Placental pericyte (primary cell): ENCODE data around the gene PRPF31. TPM values are rescaled to one million over a fixed set of nuclear protein-coding genes. Genes with fewer than 3 reads are reported as not detected.

Experiments
- total RNA-seq: library from RNA; depleted of rRNA; stranded (reverse); fragments of >200 nt; gene quantifications from 2 replicates; pipeline ENCODE4 v1.2.3, GENCODE V29; 2012

The PRPF31 gene, protein sequence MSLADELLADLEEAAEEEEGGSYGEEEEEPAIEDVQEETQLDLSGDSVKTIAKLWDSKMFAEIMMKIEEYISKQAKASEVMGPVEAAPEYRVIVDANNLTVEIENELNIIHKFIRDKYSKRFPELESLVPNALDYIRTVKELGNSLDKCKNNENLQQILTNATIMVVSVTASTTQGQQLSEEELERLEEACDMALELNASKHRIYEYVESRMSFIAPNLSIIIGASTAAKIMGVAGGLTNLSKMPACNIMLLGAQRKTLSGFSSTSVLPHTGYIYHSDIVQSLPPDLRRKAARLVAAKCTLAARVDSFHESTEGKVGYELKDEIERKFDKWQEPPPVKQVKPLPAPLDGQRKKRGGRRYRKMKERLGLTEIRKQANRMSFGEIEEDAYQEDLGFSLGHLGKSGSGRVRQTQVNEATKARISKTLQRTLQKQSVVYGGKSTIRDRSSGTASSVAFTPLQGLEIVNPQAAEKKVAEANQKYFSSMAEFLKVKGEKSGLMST
- total RNA-seq = 53.8 and 69.1 TPM in 2 replicates

DNA sequence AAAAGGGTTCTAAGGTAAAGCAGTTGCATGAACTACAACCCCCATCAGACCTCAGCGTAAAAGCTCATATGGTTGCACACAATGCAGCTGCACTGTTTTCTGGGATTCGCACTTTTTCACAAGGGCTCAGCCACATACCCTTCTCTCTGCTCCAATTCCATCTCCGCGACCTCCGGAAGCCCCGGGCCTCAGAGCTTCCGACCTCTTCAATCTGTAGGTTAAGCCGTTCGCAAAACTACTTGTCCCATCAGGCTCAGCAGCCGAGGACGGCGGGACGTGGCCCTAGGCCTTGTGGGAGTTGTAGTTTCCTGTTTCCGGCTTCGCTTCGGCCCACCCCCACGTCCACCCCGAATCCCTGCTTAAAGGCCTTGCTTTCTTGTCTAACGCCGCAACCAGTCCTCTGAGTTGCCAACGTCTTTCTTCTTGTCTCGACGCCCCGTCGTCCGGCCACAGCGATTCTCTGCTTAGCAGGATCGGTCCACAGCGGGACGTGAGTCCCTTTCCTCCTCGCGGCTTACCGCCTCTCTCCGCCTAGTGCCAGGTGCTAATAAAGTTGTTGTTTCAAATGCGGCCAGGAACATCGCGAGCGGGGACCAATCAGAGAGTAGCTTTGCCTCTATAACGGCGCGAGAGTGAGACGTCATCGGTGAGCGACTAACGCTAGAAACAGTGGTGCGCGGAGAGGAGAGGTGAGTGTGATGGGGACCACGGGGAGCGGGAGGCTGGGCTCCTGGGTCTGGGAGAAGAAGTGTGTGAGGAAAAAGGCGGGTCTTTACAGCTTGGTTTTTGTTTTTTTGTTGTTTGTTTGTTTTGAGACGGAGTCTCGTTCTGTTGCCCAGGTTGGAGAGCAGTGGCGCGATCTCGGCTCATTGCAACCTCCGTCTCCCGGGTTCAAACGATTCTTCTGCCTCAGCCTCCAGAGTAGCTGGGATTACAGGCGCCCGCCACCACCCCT, at the start of gene PRPF31, which contains the start of gene TFPT:
TSS of gene PRPF31 (plus strand) at position 646 of the 955 bp plus-strand sequence. CDS start 2,525 bp downstream, outside the sequence.
TSS of gene TFPT (minus strand) at position 549 of the 955 bp plus-strand sequence. CDS start at position 161, 388 bp downstream.

DNA sequence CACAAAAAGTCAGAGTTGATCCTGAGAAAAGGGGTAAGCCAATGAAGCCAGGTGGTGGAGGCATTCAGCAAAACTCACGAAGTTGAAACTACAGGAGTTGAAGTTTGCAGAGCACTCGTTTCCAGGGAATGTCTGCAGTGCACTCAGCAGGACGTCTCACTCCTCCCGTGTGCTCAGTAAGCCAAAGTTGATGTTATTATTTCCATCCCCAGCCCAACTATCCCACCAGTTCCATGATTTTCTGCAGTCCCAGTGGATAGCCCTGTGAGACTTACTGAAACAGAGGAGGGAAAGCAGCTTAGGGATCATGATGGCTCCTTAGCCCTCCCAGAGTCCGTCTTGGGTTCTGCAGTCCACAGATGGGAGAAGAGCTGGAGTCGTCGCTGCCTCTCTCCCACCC, 34.5 kb upstream of the PRPF31 start, which contains the start of gene TARM1:
TSS of gene TARM1 (minus strand) at position 334 of the 400 bp plus-strand sequence. CDS start at position 309, 25 bp downstream.

GRCh38 chr19:54100561-54100960, 15.0 kb upstream of the PRPF31 start, which contains the start of gene OSCAR:
Gene OSCAR, minus strand, starts transcription at chr19:54100803. Its CDS starts 11 bp downstream, at chr19:54100792.

DNA sequence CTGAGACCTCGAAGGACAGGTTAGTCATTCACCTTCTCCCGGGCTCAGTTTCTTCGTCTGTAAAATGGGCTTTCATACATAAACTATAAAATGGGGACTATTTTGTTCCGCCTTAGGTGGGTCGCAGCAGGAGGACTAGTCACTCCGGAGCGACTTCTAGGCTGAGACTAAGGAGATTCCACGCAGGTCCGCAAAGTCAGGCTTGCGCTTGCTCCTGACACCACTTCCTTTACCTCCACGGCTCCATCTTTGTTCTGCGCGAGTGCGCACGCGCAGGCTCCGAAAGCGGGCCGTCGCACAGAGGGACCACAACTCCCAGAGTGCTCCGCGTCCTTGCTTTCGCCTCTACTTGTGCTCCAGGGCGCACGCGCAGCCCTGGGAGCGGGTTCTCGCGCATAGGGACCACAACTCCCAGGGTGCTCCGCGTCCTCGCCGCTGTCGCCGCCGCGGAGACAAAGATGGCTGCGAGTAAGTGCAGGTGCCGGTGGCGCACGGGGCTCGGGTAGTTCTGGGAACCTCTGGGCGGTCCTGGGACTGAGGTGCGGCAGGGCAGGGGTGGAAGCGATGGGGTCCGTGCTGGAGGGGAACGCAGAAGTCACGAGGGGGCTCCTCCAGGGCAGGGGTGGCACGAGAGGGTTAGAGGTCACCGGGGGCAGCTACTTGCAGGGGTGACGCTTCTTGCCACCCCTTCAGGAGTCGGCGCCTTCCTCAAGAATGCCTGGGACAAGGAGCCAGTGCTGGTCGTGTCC, 13.0 kb upstream of the PRPF31 start, which contains the start of gene NDUFA3:
TSS of gene NDUFA3 (plus strand) at position 435 of the 749 bp plus-strand sequence. CDS start at position 459, 24 bp downstream.

DNA sequence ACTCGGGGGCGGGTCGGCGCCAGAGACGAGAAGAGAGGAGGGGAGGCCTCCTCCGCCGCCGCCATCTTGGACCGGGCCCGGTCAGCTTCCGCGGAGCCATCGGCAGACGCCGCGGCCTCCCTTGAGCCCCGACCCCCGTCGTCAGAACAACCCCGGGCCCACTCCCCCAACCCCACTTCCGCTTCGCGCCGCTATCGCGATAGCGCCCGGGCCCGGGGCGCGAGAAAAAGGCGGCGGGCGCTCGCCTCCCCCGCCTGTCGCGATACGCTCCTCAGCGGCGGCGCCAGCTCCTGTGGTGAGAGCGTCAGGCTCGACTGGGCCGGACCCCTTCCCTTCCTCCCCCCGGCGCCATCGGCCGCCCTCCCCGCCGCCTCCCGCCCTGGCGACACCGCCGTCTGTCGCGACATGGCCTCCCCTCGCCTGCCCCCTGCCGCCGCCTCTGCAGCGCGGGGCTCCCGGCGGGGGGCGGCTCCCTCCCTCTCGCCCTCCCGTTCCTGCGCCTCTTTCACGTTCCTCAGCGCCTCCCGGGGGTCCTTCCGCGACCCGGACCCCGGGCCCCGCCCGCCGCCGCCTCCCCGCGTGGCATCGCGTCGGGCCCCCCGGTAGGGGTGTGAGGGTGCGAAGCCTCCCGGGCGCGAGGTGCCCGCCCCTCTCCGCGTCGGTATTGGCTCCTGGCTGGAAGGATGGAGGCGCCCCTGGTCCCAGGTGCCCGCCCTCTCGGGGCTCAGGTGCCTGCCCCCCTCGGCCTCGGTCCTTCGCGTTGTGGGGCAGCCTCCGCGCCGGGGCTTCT, 22.3 kb downstream of the PRPF31 start, which contains the start of gene CNOT3:
TSS of gene CNOT3 (plus strand) at position 64 of the 790 bp plus-strand sequence. CDS start 5,217 bp downstream, outside the sequence.

GRCh38 chr19:54159352-54160181, 44.0 kb downstream of the PRPF31 start, which contains the start of gene LENG1:
Gene LENG1, minus strand, starts transcription at chr19:54159721. Its CDS starts 26 bp downstream, at chr19:54159695.

DNA sequence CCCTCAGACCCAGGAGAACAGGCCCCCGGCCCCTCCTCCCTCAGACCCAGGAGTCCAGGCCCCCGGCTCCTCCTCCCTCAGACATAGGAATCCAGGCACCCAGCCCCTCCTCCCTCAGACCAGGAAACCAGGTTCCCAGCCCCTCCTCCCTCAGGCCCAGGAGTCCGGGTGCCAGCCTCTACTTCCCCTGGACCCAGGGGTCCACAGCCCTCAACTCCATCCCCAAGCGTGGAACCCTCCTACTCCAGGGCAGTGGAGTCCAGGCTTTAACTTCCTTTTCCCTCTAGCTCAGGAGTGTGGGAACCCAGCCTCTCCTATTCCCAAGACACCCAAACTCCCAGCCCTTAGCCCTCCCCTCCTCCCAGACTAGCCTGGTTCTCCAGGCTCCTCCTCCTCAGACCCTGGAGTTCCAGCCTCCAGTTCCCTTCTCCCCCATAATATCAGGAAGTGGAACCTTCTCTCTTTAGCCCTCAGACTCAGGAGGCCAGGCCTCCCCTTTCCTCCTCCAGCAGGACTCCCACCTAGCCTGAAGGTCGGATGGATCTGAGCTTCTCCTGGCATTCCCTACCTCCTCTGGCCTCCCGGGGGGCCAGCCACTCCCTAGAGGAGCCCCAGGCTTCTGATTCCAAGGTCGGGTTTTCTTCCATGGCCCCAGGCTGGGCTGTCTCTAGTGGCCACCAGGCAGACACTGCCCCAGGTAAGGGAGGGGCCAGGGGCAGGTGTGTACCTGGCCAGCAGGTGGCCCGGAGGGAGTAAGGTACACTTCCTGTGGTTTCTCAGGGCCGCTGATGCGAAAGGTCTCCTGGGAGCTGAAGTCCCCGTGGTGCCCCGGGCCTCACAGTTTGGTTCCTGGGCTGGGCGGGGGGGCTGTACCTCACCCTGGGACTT, 57.2 kb downstream of the PRPF31 start, which contains the start of gene TMC4:
TSS of gene TMC4 (minus strand) at position 690 of the 888 bp plus-strand sequence. CDS start at position 647, 43 bp downstream.

Other genes with a start within 250 kb of the PRPF31 start
- gene MYADM, start 247.9 kb upstream of the PRPF31 start, total RNA-seq = 36.5 and 94.9 TPM in 2 replicates
- 0.14 TPM in 1 of 2 replicates, not detected in the other for gene PRKCG, start 233.6 kb upstream of the PRPF31 start, total RNA-seq
- gene CACNG7, start 206.5 kb upstream of the PRPF31 start, total RNA-seq = 4.4 and 4.7 TPM in 2 replicates
- gene CACNG8, start 152.8 kb upstream of the PRPF31 start, total RNA-seq = 0.43 and 0.66 TPM in 2 replicates
- gene CACNG6, start 124.1 kb upstream of the PRPF31 start, total RNA-seq = 3.7 and 4.0 TPM in 2 replicates
- not detected in 2 replicates for gene VSTM1, start 51.9 kb upstream of the PRPF31 start, total RNA-seq
- not detected in 2 replicates for gene TARM1, start 34.4 kb upstream of the PRPF31 start, total RNA-seq
- 0.86 and 2.8 TPM in 2 replicates for gene OSCAR, start 15.0 kb upstream of the PRPF31 start, total RNA-seq
- 7.0 and 12.9 TPM in 2 replicates for gene NDUFA3, start 12.9 kb upstream of the PRPF31 start, total RNA-seq
- gene TFPT, start 97 bp upstream of the PRPF31 start, total RNA-seq = 15.2 and 21.9 TPM in 2 replicates
- 11.9 and 28.7 TPM in 2 replicates for gene CNOT3, start 22.0 kb downstream of the PRPF31 start, total RNA-seq
- 3.3 and 8.1 TPM in 2 replicates for gene LENG1, start 44.0 kb downstream of the PRPF31 start, total RNA-seq
- gene TMC4, start 57.4 kb downstream of the PRPF31 start, total RNA-seq = not detected in 2 replicates
- 64.3 and 77.5 TPM in 2 replicates for gene MBOAT7, start 73.8 kb downstream of the PRPF31 start, total RNA-seq
- gene TSEN34, start 75.6 kb downstream of the PRPF31 start, total RNA-seq = 78.5 and 93.9 TPM in 2 replicates
- gene RPS9, start 85.1 kb downstream of the PRPF31 start, total RNA-seq = 1,175 and 2,475 TPM in 2 replicates
- not detected in 2 replicates for gene LILRB3, start 107.3 kb downstream of the PRPF31 start, total RNA-seq
- gene LILRA6, start 127.0 kb downstream of the PRPF31 start, total RNA-seq = not detected in 2 replicates
- gene LILRB5, start 141.5 kb downstream of the PRPF31 start, total RNA-seq = not detected in 2 replicates
- gene LILRB2, start 165.4 kb downstream of the PRPF31 start, total RNA-seq = not detected in 2 replicates
- gene LILRA5, start 197.4 kb downstream of the PRPF31 start, total RNA-seq = not detected in 2 replicates
- not detected in 2 replicates for gene LILRA4, start 223.4 kb downstream of the PRPF31 start, total RNA-seq
- not detected in 2 replicates for gene LAIR1, start 249.2 kb downstream of the PRPF31 start, total RNA-seq